Measurements from ENCODE around the gene NUP54. TPM values are rescaled to one million over a fixed set of nuclear protein-coding genes. Genes with fewer than 3 reads are reported as not detected.

The NUP54 gene
- total and polyA plus RNA-seq, 4 donors: 19.8 to 45.5 (median 31.6) TPM

GRCh38 chr4:76095568-76095967 is 52.6 kb downstream of the NUP54 start:
- Histone ChIP-seq H3K27ac (ENCODE audit: low read depth in 1 of 2, low read length in 2 of 2) (no peak overlapping the region), H3K36me3 (ENCODE audit: control insufficient read depth in 1 of 2, insufficient read depth in 2 of 2, low read length in 1 of 2) (no peaks in the 10 kb centered on the region), H3K27me3 (ENCODE audit: control insufficient read depth in 1 of 2, insufficient read depth in 2 of 2, low read length in 1 of 2) (no peaks in the 10 kb centered on the region), H3K4me1 (ENCODE audit: control insufficient read depth in 1 of 2, insufficient read depth in 2 of 2, low read length in 2 of 2) (no peaks in the 10 kb centered on the region), H3K9me3 (ENCODE audit: control insufficient read depth, low read length) (peaks cover 1% of the 10 kb centered on the region), H3K4me3 (ENCODE audit: low read length in 2 of 2) (no peak overlapping the region)
- intact Hi-C loops (cut with DNase I): no loop called here
- no peak for DNase-seq
- ATAC-seq (ENCODE audit: low FRiP score): no peak

- H3K4me1 ChIP-seq (ENCODE audit: control insufficient read depth in 1 of 2, insufficient read depth in 2 of 2, low read length in 2 of 2): no peaks in the 10 kb centered on the region
- H3K36me3 ChIP-seq (ENCODE audit: control insufficient read depth in 1 of 2, insufficient read depth in 2 of 2, low read length in 1 of 2): no peaks in the 10 kb centered on the region
- ATAC-seq (ENCODE audit: low FRiP score): no peak
- H3K27ac ChIP-seq (ENCODE audit: low read depth in 1 of 2, low read length in 2 of 2): no peak overlapping the region
- DNase-seq: no peak
- H3K9me3 ChIP-seq (ENCODE audit: control insufficient read depth, low read length): peaks cover 1% of the 10 kb centered on the region
- intact Hi-C loops (cut with DNase I): no loop called here
- no peak overlapping the region for H3K4me3 ChIP-seq (ENCODE audit: low read length in 2 of 2)
- WGBS, 2 donors: 87 to 88% methylated on average over 2 of the region's 2 CpGs
- H3K27me3 ChIP-seq (ENCODE audit: control insufficient read depth in 1 of 2, insufficient read depth in 2 of 2, low read length in 1 of 2): no peaks in the 10 kb centered on the region
Measured at GRCh38 chr4:76091052-76091451, 57.1 kb downstream of the NUP54 start.

GRCh38 chr4:76090241-76090691 is 57.9 kb downstream of the NUP54 start:
- WGBS, 2 donors: 73 to 77% methylated on average over 7 of the region's 7 CpGs
- H3K36me3 ChIP-seq (ENCODE audit: control insufficient read depth in 1 of 2, insufficient read depth in 2 of 2, low read length in 1 of 2): no peaks in the 10 kb centered on the region
- no peak overlapping the region for H3K27ac ChIP-seq (ENCODE audit: low read depth in 1 of 2, low read length in 2 of 2)
- H3K9me3 ChIP-seq (ENCODE audit: control insufficient read depth, low read length): peaks cover 1% of the 10 kb centered on the region
- no peak overlapping the region for H3K4me3 ChIP-seq (ENCODE audit: low read length in 2 of 2)
- no peaks in the 10 kb centered on the region for H3K4me1 ChIP-seq (ENCODE audit: control insufficient read depth in 1 of 2, insufficient read depth in 2 of 2, low read length in 2 of 2)
- ATAC-seq (ENCODE audit: low FRiP score): peak; percentile 59
- intact Hi-C loops (cut with DNase I): no loop called here
- peak in 1 of 2 donors; percentile 51 for DNase-seq
- H3K27me3 ChIP-seq (ENCODE audit: control insufficient read depth in 1 of 2, insufficient read depth in 2 of 2, low read length in 1 of 2): no peaks in the 10 kb centered on the region

GRCh38 chr4:76088719-76089118 is 59.5 kb downstream of the NUP54 start:
- ATAC-seq (ENCODE audit: low FRiP score) (no peak), DNase-seq (no peak)
- peaks cover 1% of the 10 kb centered on the region for H3K9me3 ChIP-seq (ENCODE audit: control insufficient read depth, low read length)
- no peaks in the 10 kb centered on the region for H3K36me3 ChIP-seq (ENCODE audit: control insufficient read depth in 1 of 2, insufficient read depth in 2 of 2, low read length in 1 of 2)
- H3K27ac ChIP-seq (ENCODE audit: low read depth in 1 of 2, low read length in 2 of 2): no peak overlapping the region
- WGBS, 2 donors: 92 to 95% methylated on average over 2 of the region's 2 CpGs
- intact Hi-C loops (cut with DNase I): no loop called here
- H3K4me3 ChIP-seq (ENCODE audit: low read length in 2 of 2): no peak overlapping the region
- no peaks in the 10 kb centered on the region for H3K4me1 ChIP-seq (ENCODE audit: control insufficient read depth in 1 of 2, insufficient read depth in 2 of 2, low read length in 2 of 2)
- no peaks in the 10 kb centered on the region for H3K27me3 ChIP-seq (ENCODE audit: control insufficient read depth in 1 of 2, insufficient read depth in 2 of 2, low read length in 1 of 2)

- WGBS, 2 donors: 4% methylated on average over 13 of the region's 13 CpGs
- intact Hi-C loops (cut with DNase I): no loop called here
- Histone ChIP-seq H3K9me3 (ENCODE audit: control insufficient read depth, low read length) (no peaks in the 10 kb centered on the region), H3K36me3 (ENCODE audit: control insufficient read depth in 1 of 2, insufficient read depth in 2 of 2, low read length in 1 of 2) (no peaks in the 10 kb centered on the region), H3K27ac (ENCODE audit: low read depth in 1 of 2, low read length in 2 of 2) (no peak overlapping the region), H3K4me3 (ENCODE audit: low read length in 2 of 2) (no peak overlapping the region), H3K4me1 (ENCODE audit: control insufficient read depth in 1 of 2, insufficient read depth in 2 of 2, low read length in 2 of 2) (no peaks in the 10 kb centered on the region), H3K27me3 (ENCODE audit: control insufficient read depth in 1 of 2, insufficient read depth in 2 of 2, low read length in 1 of 2) (no peaks in the 10 kb centered on the region)
- ATAC-seq (ENCODE audit: low FRiP score) (peak; percentile 67), DNase-seq (no peak)
Measured at GRCh38 chr4:76087007-76087769, 61.0 kb downstream of the NUP54 start.

GRCh38 chr4:76084542-76084941 is 63.7 kb downstream of the NUP54 start:
- Histone ChIP-seq H3K27ac (ENCODE audit: low read depth in 1 of 2, low read length in 2 of 2) (no peak overlapping the region), H3K4me3 (ENCODE audit: low read length in 2 of 2) (no peak overlapping the region), H3K9me3 (ENCODE audit: control insufficient read depth, low read length) (no peaks in the 10 kb centered on the region), H3K27me3 (ENCODE audit: control insufficient read depth in 1 of 2, insufficient read depth in 2 of 2, low read length in 1 of 2) (no peaks in the 10 kb centered on the region), H3K36me3 (ENCODE audit: control insufficient read depth in 1 of 2, insufficient read depth in 2 of 2, low read length in 1 of 2) (no peaks in the 10 kb centered on the region), H3K4me1 (ENCODE audit: control insufficient read depth in 1 of 2, insufficient read depth in 2 of 2, low read length in 2 of 2) (no peaks in the 10 kb centered on the region)
- ATAC-seq (ENCODE audit: low FRiP score) (no peak), DNase-seq (no peak)
- intact Hi-C loops (cut with DNase I): no loop called here
- 86 to 93% methylated on average over 1 of the region's 1 CpG for WGBS, 2 donors

GRCh38 chr4:76083386-76083988 is 64.7 kb downstream of the NUP54 start:
- no peak for ATAC-seq (ENCODE audit: low FRiP score)
- Histone ChIP-seq H3K4me3 (ENCODE audit: low read length in 2 of 2) (no peak overlapping the region), H3K27me3 (ENCODE audit: control insufficient read depth in 1 of 2, insufficient read depth in 2 of 2, low read length in 1 of 2) (no peaks in the 10 kb centered on the region), H3K9me3 (ENCODE audit: control insufficient read depth, low read length) (no peaks in the 10 kb centered on the region), H3K36me3 (ENCODE audit: control insufficient read depth in 1 of 2, insufficient read depth in 2 of 2, low read length in 1 of 2) (no peaks in the 10 kb centered on the region), H3K27ac (ENCODE audit: low read depth in 1 of 2, low read length in 2 of 2) (no peak overlapping the region), H3K4me1 (ENCODE audit: control insufficient read depth in 1 of 2, insufficient read depth in 2 of 2, low read length in 2 of 2) (no peaks in the 10 kb centered on the region)
- no peak for DNase-seq
- 78 to 80% methylated on average over 3 of the region's 3 CpGs for WGBS, 2 donors
- intact Hi-C loops (cut with DNase I): no loop called here

GRCh38 chr4:76078033-76078613 is 70.1 kb downstream of the NUP54 start:
- intact Hi-C loops (cut with DNase I): no loop called here
- H3K9me3 ChIP-seq (ENCODE audit: control insufficient read depth, low read length): no peaks in the 10 kb centered on the region
- H3K4me1 ChIP-seq (ENCODE audit: control insufficient read depth in 1 of 2, insufficient read depth in 2 of 2, low read length in 2 of 2): no peaks in the 10 kb centered on the region
- H3K4me3 ChIP-seq (ENCODE audit: low read length in 2 of 2): no peak overlapping the region
- ATAC-seq (ENCODE audit: low FRiP score) (no peak), DNase-seq (no peak)
- no peaks in the 10 kb centered on the region for H3K36me3 ChIP-seq (ENCODE audit: control insufficient read depth in 1 of 2, insufficient read depth in 2 of 2, low read length in 1 of 2)
- WGBS, 2 donors: 30 to 32% methylated on average over 4 of the region's 4 CpGs
- no peaks in the 10 kb centered on the region for H3K27me3 ChIP-seq (ENCODE audit: control insufficient read depth in 1 of 2, insufficient read depth in 2 of 2, low read length in 1 of 2)
- no peak overlapping the region for H3K27ac ChIP-seq (ENCODE audit: low read depth in 1 of 2, low read length in 2 of 2)
